ENCODE data around the gene ZEB2.

Gene ZEB2

GRCh38 chr2:144516411-144516980 lies 3.4 kb downstream of the ZEB2 start:
- TF ChIP-seq EZH2 (IDR thresholded peaks at IDR 0.05; ENCODE audit: borderline replicate concordance, low read depth, low read length, severe bottlenecking) (no peak), CTCF (IDR thresholded peaks at IDR 0.05; ENCODE audit: borderline replicate concordance, extremely low read depth, low read length, poor library complexity, severe bottlenecking) (no peak)
- Histone ChIP-seq H3K36me3 (ENCODE audit: insufficient read depth, low read length) (no peaks in the 10 kb centered on the region), H3K4me2 (ENCODE audit: insufficient read depth, low read length) (peak overlapping the region; percentile 71), H3K27me3 (ENCODE audit: insufficient read depth, low read length, poor library complexity) (peaks cover 18% of the 10 kb centered on the region), H3K4me1 (ENCODE audit: insufficient read depth, low read length) (peaks cover 51% of the 10 kb centered on the region), H3K9ac (ENCODE audit: low read depth, low read length) (peak overlapping the region; percentile 75), H3K9me3 (ENCODE audit: insufficient read depth, low read length, severe bottlenecking) (no peaks in the 10 kb centered on the region), H3K79me2 (ENCODE audit: insufficient read depth, low read length) (peaks cover 59% of the 10 kb centered on the region), H4K20me1 (ENCODE audit: insufficient read depth, low read length) (0 out of 2 replicates have a peak, but pooled peaks cover 4% of the 10 kb centered on the region), H2AFZ (ENCODE audit: low read depth, low read length) (peak overlapping the region; percentile 82), H3K27ac (ENCODE audit: low read length) (peak overlapping the region; percentile 77), H3K4me3 (ENCODE audit: low read depth in 1 of 2, low read length in 2 of 2) (peak overlapping the region; percentile 61 to 71; a peak in 3 of 4 replicates)
- DNase-seq, result no peak
- peak; percentile 27 for ATAC-seq (ENCODE audit: insufficient read depth, low read depth)

GRCh38 chr2:144515696-144516410 lies 4.1 kb downstream of the ZEB2 start:
- Histone ChIP-seq H3K4me2 (ENCODE audit: insufficient read depth, low read length) (peak overlapping the region; percentile 71), H3K9me3 (ENCODE audit: insufficient read depth, low read length, severe bottlenecking) (no peaks in the 10 kb centered on the region), H2AFZ (ENCODE audit: low read depth, low read length) (peak overlapping the region; percentile 82), H3K4me3 (ENCODE audit: low read depth in 1 of 2, low read length in 2 of 2) (peak overlapping the region; percentile 61 to 71; a peak in 3 of 4 replicates), H3K9ac (ENCODE audit: low read depth, low read length) (peak overlapping the region; percentile 75), H3K4me1 (ENCODE audit: insufficient read depth, low read length) (peaks cover 49% of the 10 kb centered on the region), H3K27ac (ENCODE audit: low read length) (peak overlapping the region; percentile 77), H3K79me2 (ENCODE audit: insufficient read depth, low read length) (peaks cover 65% of the 10 kb centered on the region), H3K36me3 (ENCODE audit: insufficient read depth, low read length) (no peaks in the 10 kb centered on the region), H3K27me3 (ENCODE audit: insufficient read depth, low read length, poor library complexity) (peaks cover 18% of the 10 kb centered on the region), H4K20me1 (ENCODE audit: insufficient read depth, low read length) (peaks cover 4% of the 10 kb centered on the region; the same call in 1 of the 2 replicates)
- TF ChIP-seq CTCF (IDR thresholded peaks at IDR 0.05; ENCODE audit: borderline replicate concordance, extremely low read depth, low read length, poor library complexity, severe bottlenecking) (peak; percentile 23), EZH2 (IDR thresholded peaks at IDR 0.05; ENCODE audit: borderline replicate concordance, low read depth, low read length, severe bottlenecking) (no peak)
- DNase-seq (peak; percentile 32), ATAC-seq (ENCODE audit: insufficient read depth, low read depth) (peak; percentile 63)

GRCh38 chr2:144515099-144515695 lies 4.7 kb downstream of the ZEB2 start:
- Histone ChIP-seq H3K4me1 (ENCODE audit: insufficient read depth, low read length) (peaks cover 52% of the 10 kb centered on the region), H3K4me2 (ENCODE audit: insufficient read depth, low read length) (peak overlapping the region; percentile 71), H4K20me1 (ENCODE audit: insufficient read depth, low read length) (peaks cover 4% of the 10 kb centered on the region; the same call in 1 of the 2 replicates), H3K27ac (ENCODE audit: low read length) (peak overlapping the region; percentile 77), H3K79me2 (ENCODE audit: insufficient read depth, low read length) (peaks cover 72% of the 10 kb centered on the region), H2AFZ (ENCODE audit: low read depth, low read length) (peak overlapping the region; percentile 82), H3K9me3 (ENCODE audit: insufficient read depth, low read length, severe bottlenecking) (no peaks in the 10 kb centered on the region), H3K27me3 (ENCODE audit: insufficient read depth, low read length, poor library complexity) (peaks cover 18% of the 10 kb centered on the region), H3K4me3 (ENCODE audit: low read depth in 1 of 2, low read length in 2 of 2) (peak overlapping the region; percentile 61 to 71; a peak in 3 of 4 replicates), H3K36me3 (ENCODE audit: insufficient read depth, low read length) (no peaks in the 10 kb centered on the region), H3K9ac (ENCODE audit: low read depth, low read length) (peak overlapping the region; percentile 75)
- TF ChIP-seq CTCF (IDR thresholded peaks at IDR 0.05; ENCODE audit: borderline replicate concordance, extremely low read depth, low read length, poor library complexity, severe bottlenecking) (no peak), EZH2 (IDR thresholded peaks at IDR 0.05; ENCODE audit: borderline replicate concordance, low read depth, low read length, severe bottlenecking) (no peak)
- no peak for ATAC-seq (ENCODE audit: insufficient read depth, low read depth)
- no peak for DNase-seq
